Measurements from ENCODE around the gene NDUFA11. TPM values are rescaled to one million over a fixed set of nuclear protein-coding genes. Genes with fewer than 3 reads are reported as not detected.

The NDUFA11 gene
- total RNA-seq, 1 donor from 2014 or later: 590 TPM

GRCh38 chr19:5873617-5874199 is 29.9 kb downstream of the NDUFA11 start:
- H3K36me3 ChIP-seq: no peaks in the 10 kb centered on the region
- no peaks in the 10 kb centered on the region for H3K4me1 ChIP-seq
- no peak overlapping the region for H3K27ac ChIP-seq (replicated peaks)
- H3K4me3 ChIP-seq: no peak overlapping the region
- H3K9me3 ChIP-seq (replicated peaks): no peaks in the 10 kb centered on the region
- intact Hi-C loops (cut with micrococcal nuclease): no loop called here
- TF ChIP-seq, protein P1, sequence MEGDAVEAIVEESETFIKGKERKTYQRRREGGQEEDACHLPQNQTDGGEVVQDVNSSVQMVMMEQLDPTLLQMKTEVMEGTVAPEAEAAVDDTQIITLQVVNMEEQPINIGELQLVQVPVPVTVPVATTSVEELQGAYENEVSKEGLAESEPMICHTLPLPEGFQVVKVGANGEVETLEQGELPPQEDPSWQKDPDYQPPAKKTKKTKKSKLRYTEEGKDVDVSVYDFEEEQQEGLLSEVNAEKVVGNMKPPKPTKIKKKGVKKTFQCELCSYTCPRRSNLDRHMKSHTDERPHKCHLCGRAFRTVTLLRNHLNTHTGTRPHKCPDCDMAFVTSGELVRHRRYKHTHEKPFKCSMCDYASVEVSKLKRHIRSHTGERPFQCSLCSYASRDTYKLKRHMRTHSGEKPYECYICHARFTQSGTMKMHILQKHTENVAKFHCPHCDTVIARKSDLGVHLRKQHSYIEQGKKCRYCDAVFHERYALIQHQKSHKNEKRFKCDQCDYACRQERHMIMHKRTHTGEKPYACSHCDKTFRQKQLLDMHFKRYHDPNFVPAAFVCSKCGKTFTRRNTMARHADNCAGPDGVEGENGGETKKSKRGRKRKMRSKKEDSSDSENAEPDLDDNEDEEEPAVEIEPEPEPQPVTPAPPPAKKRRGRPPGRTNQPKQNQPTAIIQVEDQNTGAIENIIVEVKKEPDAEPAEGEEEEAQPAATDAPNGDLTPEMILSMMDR (IDR thresholded peaks at IDR 0.05; ENCODE audit: borderline replicate concordance): no peak
- DNase-seq: no peak
- H3K27me3 ChIP-seq (ENCODE audit: low read depth): peaks cover 24% of the 10 kb centered on the region

DNA sequence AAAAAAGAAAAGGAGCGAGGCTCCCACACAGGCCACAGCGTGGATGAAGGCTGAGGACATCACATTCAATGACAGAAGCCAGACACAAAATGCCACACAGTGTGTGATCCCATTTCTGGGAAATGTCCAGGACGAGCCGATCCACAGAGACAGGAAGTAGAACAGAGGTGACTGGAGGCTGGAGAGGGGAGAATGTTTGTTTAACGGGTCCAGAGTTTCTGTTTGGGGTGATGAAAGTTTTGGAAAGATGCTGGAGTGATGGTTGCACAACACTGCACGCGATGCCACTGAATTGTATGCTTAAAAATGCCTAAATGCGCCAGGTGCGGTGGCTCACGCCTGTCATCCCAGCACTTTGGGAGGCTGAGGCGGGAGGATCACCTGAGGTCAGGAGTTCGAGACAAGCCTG is 32.6 kb downstream of the NDUFA11 start:
- intact Hi-C loops (cut with micrococcal nuclease): no loop called here
- no peak for DNase-seq

DNA sequence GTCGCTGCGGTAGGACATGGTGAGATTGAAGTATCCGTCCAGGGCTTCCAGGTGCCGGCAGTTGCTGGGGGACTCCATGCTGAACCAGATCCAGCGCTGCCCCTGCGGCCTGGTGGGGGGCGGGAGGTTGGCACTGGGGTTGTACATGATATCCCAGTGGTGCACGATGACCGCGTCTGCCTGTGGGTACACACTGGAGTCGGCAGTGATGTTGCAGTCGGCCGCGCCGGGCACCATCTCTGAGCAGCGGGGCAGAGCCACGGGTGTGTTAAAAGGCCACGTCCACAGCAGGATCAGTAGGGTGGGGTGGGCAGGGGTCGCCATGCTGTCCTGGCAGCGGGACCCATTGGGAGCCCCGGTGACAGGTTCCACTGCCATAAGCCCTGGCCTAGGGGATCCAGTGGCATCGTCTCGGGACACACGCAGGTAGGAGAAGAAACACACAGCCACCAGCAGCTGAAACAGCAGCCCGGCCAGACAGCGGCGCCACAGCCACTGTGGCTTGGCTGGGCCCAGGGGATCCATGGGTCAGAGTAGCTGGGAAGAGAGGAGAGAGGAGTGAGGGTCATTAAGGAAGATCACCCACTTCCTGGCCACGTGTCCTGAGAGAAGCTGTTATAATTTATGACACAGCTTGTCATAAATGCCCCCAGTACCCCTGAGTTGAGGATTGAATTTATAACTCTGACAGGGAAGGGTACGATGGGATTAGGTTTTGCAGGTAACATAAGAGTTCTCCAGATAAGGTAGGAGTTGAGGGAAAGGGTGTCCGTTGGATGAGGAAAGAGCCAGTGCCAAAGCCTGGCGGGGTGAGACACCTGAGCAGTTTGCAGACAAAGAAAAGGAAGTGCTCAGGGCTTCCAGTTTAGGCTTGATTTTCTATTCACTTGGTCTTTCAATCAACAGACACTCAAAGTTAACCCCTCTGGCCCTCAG is 36.1 kb downstream of the NDUFA11 start:
- no peaks in the 10 kb centered on the region for H3K36me3 ChIP-seq
- no peak overlapping the region for H3K4me3 ChIP-seq
- H3K4me1 ChIP-seq: no peaks in the 10 kb centered on the region
- intact Hi-C loops (cut with micrococcal nuclease): no loop called here
- no peak overlapping the region for H3K27ac ChIP-seq (replicated peaks)
- H3K27me3 ChIP-seq (ENCODE audit: low read depth): peaks cover 24% of the 10 kb centered on the region
- TF ChIP-seq, protein P1 (IDR thresholded peaks at IDR 0.05; ENCODE audit: borderline replicate concordance): no peak
- H3K9me3 ChIP-seq (replicated peaks): no peaks in the 10 kb centered on the region
- no peak for DNase-seq

More for the DNA sequence above, 32.6 kb downstream of the NDUFA11 start:
- no peaks in the 10 kb centered on the region for H3K4me1 ChIP-seq
- no peak overlapping the region for H3K27ac ChIP-seq (replicated peaks)
- H3K9me3 ChIP-seq (replicated peaks): no peaks in the 10 kb centered on the region
- H3K4me3 ChIP-seq: no peak overlapping the region
- TF ChIP-seq, protein P1 (IDR thresholded peaks at IDR 0.05; ENCODE audit: borderline replicate concordance): no peak
- H3K27me3 ChIP-seq (ENCODE audit: low read depth): no peaks in the 10 kb centered on the region
- H3K36me3 ChIP-seq: no peaks in the 10 kb centered on the region

DNA sequence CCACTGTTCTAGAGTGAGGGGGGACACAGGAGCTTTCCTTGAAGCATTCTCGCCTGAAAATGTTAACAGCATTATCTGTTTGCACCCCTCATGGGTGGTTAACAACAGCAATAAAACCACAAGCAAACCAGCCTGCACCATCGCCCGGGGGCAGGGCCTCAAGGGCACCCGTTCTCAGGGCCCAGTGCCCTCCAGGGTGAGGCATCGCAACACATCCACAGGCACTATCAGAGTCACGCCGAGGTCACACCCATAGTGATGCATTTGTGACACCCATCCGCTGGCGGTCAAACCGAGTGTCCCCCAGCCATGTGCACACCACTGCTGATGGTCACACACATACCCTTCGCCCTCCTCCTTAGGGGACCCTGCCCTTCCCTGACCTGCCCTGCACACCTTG is 37.8 kb downstream of the NDUFA11 start:
- DNase-seq: no peak
- no peak overlapping the region for H3K27ac ChIP-seq (replicated peaks)
- peaks cover 24% of the 10 kb centered on the region for H3K27me3 ChIP-seq (ENCODE audit: low read depth)
- H3K4me1 ChIP-seq: no peaks in the 10 kb centered on the region
- TF ChIP-seq, protein P1 (IDR thresholded peaks at IDR 0.05; ENCODE audit: borderline replicate concordance): no peak
- no peak overlapping the region for H3K4me3 ChIP-seq
- no peaks in the 10 kb centered on the region for H3K9me3 ChIP-seq (replicated peaks)
- no peaks in the 10 kb centered on the region for H3K36me3 ChIP-seq
- intact Hi-C loops (cut with micrococcal nuclease): no loop called here

GRCh38 chr19:5864725-5865486 is 38.7 kb downstream of the NDUFA11 start:
- intact Hi-C loops (cut with micrococcal nuclease): no loop called here
- Histone ChIP-seq H3K4me1 (no peaks in the 10 kb centered on the region), H3K4me3 (no peak overlapping the region), H3K27me3 (ENCODE audit: low read depth) (peaks cover 24% of the 10 kb centered on the region), H3K36me3 (no peaks in the 10 kb centered on the region), H3K27ac (replicated peaks) (no peak overlapping the region), H3K9me3 (replicated peaks) (no peaks in the 10 kb centered on the region)
- TF ChIP-seq, protein P1 (IDR thresholded peaks at IDR 0.05; ENCODE audit: borderline replicate concordance): no peak
- DNase-seq: no peak

Data from left ventricle myocardium inferior (tissue), 1 donor.